Spleen (tissue), 7 donors: ENCODE measurements around the gene ZNF226.

Experiments
- POLR2A ChIP-seq, 3 donors: fragments of 450-650 bp; IDR thresholded peaks; one replicate each; pipeline ENCODE4 v1.5.1; 2017; ENCODE audit warnings: antibody characterized with exemption in 3 of 3, mild to moderate bottlenecking in 1 of 3
- POLR2AphosphoS5 ChIP-seq, 3 donors: sonication (generic); formaldehyde crosslinking; IDR thresholded peaks; one replicate each; pipeline ENCODE4 v1.5.1; 2017; ENCODE audit warnings: antibody characterized with exemption in 3 of 3
- TF ChIP-seq, protein P1 (sequence below), 11 experiments: fragments of 200-600 bp in 7 of 11; fragments of 450-650 bp in 4 of 11; sonication (generic) in 4 of 11; IDR thresholded peaks in 8 of 11; conservative IDR thresholded peaks in 3 of 11; 1 replicate in 7 of 11; 2 replicates in 4 of 11; pipeline versions ENCODE4 v1.4.0 to v1.8.0; 2016 to 2021; ENCODE audit warnings: antibody characterized with exemption in 11 of 11, inconsistent platforms in 4 of 11, mild to moderate bottlenecking in 1 of 11
- donor health status: DM: no; HTN: no; CAD: no; lungs with moderate emphysema.
- donor health status: DM: no; HTN: no; CAD: no.
- donor health status: DM: no; HTN: no; CAD: no.

GRCh38 chr19:44190020-44190419 is 25.1 kb downstream of the ZNF226 start:
- TF ChIP-seq, protein P1, sequence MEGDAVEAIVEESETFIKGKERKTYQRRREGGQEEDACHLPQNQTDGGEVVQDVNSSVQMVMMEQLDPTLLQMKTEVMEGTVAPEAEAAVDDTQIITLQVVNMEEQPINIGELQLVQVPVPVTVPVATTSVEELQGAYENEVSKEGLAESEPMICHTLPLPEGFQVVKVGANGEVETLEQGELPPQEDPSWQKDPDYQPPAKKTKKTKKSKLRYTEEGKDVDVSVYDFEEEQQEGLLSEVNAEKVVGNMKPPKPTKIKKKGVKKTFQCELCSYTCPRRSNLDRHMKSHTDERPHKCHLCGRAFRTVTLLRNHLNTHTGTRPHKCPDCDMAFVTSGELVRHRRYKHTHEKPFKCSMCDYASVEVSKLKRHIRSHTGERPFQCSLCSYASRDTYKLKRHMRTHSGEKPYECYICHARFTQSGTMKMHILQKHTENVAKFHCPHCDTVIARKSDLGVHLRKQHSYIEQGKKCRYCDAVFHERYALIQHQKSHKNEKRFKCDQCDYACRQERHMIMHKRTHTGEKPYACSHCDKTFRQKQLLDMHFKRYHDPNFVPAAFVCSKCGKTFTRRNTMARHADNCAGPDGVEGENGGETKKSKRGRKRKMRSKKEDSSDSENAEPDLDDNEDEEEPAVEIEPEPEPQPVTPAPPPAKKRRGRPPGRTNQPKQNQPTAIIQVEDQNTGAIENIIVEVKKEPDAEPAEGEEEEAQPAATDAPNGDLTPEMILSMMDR (IDR thresholded peaks at IDR 0.05 in 8 of 11, conservative IDR thresholded peaks at IDR 0.05 in 3 of 11) = no peak
- TF ChIP-seq POLR2A (IDR thresholded peaks at IDR 0.05) (no peak), POLR2AphosphoS5 (IDR thresholded peaks at IDR 0.05) (no peak)
